Islet of Langerhans (tissue), 1 donor: ENCODE measurements around the gene BATF3.

Experiments
- FAIRE-seq: peaks from one replicate; lab custom pipeline; 2011; peaks lifted over from hg19 to GRCh38; lab: Jason Lieb, UNC

Gene BATF3

DNA sequence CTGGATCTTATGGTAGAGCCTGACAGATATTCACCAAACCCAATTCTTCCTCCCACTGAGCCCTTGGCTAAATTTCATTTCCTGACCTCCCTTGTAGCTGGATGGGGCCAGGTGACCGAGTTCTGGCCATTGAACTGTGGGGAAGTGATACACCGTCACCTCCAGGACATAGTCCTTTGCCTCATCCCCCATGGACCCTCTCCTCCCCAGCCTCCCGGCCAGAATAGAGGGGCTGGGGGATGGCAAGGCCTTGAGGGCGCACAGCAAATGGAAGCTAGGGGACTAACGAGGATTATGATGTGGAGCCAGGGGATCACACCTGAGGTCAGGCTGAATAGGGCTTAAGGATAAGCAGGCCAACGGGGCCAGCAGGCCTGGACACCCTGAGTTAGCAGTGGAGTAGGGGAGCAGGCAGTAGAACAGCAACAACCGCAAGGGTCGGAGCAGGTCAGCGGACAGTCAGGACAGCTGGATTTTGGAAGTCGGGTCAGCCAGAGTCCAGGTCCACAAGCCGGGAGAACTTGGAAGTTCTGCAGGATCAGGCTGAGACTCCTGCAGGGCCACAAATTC lies 15.0 kb downstream of the BATF3 start:
- no peak for FAIRE-seq

DNA sequence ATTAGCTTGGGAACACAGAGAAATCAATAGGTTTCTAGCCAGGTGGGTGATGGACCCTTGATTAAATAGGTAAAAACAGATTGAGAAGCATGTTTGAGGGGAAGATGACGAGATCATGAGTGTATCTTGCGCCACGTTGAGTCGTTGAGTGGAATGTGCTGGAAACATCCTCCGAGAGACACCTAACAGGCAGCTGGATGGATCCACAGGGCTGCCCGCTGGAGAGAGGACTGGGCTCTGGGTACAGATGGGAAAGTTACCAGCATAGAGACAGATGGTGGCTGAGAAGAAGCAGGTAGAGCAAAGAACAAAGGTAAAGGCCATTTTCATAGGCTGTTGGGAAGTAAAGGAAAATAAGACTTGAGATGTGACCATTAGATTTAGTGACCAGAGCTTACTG lies 15.6 kb downstream of the BATF3 start:
- no peak for FAIRE-seq

DNA sequence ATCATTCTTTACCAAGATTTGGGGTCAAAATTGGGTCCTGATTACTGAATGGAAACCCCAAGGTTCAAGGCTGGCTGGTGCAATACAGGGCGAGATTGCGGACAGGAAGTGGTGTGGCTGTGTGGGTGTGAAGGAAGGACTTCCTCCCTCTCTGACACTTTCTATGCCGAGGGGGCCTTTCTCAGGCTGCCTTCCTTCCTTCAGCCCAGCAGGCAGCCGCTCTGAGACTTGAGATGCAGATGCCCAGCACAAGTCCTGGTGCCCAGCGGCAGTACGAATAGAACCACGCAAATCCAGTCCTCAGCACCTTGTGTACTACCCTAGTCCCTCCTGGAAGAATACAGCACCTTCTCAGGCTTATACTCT lies 16.3 kb downstream of the BATF3 start:
- FAIRE-seq = no peak

DNA sequence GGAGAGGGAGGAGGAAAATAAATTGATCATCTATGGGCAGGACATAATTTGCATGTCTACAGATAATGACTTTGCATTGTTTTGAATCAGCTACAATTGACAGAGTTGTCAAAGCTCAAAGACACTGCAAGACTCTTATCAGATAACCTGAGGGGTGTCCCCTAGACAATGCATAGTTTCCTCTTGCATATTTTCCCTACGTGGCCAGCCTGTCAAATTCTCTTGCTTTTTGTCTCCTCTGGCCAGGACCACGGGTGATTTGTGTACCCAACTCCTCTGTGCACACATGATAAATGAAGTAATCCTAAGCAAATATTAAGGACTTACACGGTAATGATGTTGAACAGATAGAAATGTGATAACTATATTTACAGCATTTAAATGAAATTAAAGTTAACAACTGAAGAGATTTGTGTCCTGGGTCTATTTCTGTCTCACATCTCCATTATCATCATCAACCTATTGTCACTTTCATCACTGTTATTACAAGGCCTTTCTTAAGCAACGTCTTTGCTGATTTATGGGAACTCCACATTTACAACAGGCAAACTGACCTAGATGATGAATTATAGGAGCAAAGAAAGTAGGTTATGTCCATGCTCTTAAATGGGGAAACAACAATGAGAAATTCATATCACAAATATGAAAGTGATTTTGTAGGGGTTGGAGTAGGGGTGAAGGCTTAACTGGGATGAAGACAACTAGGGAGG lies 18.8 kb downstream of the BATF3 start:
- FAIRE-seq = no peak

DNA sequence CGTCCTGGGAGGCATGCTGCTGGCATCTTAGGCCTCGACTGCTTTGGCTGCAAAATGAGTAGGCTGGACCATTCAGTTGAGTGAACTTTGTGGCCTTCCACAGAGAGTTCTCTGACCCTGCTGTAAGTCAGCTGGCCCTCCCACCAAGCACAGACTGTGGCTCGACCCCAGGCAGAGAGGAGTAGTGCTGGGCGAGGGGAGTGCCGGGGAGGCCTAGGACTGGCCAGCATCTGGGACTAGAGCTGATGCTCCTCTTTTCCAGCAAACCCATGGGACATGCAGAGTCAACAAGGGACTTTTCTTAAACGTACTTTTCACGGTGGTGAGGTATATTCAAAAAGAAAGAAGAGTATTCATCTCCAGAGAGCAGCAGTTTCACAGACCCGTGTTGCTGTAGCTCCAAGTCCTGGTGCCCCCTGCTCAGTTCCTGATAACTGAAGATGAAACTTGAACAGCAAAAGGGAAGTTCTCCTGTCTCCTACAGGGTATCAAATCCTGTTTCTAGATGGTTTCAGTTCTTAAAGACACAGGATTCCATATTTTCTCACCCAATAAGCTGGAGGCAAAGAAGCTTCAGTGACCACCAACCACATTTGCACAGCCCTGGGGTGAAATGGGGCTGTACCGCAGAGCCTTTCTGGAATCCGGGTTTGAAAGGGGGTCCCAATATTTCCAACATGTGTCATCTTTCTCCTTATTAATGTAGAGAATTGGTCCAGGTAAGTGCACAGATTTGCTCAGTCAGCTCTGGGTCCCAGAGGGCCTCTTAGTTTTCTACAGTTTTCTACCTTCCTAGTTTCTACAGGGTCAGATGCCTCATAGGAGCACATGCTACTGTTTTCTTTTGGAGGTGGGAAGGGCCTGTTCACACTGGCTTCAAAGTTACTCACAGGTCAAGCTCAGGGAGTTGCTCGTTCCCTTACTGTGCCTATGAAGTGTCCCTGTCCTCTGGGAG lies 20.9 kb downstream of the BATF3 start:
- no peak for FAIRE-seq

DNA sequence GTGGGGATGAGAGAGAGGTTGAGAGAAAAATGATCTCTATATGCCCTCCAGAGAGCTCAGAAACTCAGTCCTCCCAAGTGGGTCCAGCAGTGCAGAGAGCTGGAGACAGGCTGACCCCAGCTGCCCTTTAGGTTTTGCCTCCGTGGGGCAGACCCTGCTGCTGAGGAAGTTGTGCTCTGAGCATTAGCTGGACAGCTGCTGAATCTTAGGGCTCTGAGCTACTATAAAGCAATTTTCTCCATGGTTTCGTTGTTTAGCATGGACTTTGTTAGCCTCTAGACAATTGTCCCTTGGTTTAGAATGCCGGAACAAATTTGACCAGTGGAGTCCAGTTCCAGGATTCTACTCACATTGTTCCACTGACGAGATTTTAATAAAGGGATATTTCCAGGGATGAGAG lies 22.1 kb downstream of the BATF3 start:
- FAIRE-seq = no peak

DNA sequence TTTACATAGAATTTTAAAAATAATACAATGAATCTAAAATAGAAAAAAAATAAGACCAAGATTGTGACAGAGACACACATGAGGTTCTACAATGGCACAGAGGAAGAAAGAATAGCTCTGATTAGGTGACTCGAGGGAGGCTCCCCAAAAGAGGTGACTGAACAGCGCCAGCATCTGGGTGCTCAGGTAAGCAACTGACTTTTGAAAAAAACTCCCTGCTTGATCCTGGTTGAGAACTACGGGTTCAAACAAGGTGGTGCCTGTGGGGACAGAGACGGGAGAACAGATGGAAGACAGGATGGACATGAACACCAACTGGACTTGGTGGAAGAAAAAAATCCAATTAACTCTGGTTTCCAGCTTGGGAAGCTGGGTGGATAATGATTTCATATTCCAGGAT lies 22.5 kb downstream of the BATF3 start:
- FAIRE-seq = no peak

DNA sequence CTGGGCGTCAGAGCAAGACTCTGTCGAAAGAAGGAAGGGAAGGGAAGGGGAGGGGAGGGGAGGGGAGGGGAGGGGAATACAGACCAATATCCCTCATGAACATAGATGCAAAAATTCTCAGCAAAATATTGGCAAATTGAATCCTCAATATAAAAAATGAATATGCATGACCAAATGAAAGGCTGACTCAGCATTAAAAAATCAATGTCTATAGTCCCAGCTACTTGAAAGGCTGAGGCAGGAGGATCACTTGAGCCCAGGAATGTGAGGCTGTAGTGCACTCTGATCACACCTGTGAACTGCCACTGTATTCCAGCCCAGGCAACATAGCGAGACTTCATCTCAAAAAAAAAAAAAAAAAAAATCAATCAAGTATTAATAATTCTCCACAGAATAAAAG lies 24.0 kb downstream of the BATF3 start:
- FAIRE-seq = no peak

DNA sequence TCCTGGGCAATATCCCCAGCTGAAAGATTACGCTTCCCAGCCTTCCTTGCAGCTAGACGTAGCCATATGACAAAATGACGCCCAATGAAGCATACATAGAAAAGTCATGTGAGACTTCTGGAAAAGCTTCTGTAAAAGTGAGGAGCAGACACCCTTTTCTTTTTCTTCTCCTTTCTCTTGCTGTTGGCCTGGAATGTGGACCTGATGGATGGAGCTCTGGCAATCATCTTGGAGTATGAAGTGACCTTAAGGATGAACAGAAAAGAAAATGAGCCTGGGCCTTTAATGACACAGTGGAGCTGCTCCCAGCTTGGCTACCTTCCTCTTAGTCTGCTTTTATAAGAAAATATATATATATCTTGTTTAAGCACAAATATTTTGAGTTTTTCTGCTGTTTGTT lies 24.8 kb downstream of the BATF3 start:
- FAIRE-seq = no peak

DNA sequence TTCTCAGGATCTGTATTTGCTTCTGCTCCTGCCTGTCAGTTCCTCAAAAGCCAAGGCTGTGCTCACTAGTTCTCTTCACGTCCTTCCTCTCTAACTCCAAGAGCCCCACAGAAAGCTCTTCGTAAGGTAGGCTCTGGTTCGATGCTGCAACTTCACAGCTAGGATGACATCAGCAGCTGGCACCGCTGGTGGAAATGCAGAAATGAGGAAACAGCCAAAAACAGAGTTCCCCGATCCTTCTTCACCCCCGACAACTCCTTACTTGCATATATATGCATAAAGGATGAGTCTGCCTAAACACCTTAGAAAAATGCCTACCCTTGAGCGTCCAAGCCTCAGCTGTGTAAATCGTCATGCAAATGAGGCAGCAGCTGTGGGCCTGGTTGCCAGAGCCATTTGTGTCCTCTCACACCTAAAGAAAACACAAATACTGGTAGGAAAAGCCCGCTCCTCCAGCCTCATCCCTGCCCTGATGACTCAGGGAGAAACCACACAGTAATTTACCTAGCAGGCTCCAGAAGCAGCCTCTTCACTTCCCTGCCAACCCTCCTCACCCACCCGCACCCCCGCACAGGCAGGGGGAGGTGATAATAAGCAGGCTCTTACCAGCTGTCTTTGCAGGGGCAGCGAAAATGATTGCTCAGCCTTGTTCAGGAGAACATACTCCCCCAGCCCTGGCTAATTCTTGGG lies 28.2 kb downstream of the BATF3 start:
- FAIRE-seq = no peak

DNA sequence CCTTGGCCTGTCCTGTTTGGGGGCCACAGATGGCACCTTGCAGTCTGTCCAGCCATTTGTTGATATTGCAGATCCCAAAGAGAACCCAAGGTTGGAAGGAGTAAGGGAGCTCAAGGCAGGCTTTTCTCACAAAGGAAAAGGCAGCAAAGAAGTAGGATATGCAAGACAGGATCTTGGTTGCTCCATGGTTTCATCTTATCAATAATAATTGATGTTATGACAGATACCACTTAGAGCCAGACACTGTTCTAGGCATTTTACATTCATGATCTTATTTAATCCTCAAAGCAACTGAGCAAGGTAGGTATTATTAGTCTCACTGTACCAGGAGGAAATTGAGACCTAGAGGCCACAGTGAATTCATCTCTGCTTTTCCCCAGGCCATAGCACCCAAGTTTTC lies 28.8 kb downstream of the BATF3 start:
- no peak for FAIRE-seq

DNA sequence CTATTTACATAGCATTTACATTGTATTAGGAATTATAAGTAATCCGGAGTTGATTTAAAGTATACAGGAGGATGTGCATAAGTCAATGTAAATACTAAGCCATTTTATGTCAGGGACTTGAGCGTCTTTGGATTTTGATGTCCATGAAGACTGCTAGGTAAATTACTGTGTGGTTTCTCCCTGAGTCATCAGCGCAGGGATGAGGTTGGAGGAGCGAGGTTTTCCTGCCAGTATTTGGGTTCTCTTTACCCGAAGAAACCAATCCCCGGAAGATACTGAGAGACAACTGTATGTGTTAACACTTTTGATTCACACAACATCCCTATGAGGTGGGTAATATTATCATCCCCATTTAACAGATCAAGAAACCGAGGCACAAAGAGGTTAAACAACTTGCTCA lies 29.3 kb downstream of the BATF3 start:
- FAIRE-seq = no peak

DNA sequence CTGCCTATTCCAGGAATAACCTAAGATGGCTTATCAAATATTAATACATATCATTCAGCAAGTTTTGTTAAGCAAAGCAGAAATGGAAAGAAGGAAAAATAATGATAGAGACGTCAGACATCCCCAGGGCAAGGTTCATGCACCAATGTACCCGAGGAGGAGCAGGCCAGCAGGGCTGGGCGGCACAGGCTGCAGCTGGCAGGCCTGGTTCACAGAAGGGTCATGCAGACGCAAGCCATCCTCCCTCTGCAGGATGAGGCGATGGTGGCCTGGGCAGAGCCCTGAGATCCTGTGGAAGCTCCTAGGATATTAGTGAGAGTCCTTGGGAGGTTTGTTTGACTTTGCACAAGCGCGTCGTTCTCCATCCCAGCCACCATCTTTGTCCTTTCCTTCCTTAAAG lies 30.0 kb downstream of the BATF3 start:
- no peak for FAIRE-seq

DNA sequence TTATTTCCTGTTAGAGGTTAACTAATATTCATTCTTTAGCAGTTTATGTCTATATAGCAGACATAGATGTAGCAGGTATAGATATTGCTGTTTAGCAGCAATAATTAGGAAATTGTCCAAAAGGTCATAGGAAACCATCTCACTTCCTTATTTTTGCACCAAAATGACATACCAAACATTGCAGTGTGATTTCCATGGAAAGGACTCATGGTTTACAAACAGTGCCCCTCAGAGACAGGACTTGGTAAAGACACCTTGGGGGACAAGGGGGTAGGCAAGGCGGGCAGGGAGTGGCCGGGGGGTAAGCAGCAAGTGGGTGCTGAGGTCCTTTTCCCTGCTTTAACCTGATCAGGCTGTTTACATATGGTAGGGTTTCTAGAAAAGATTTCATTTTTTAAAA lies 30.5 kb downstream of the BATF3 start:
- no peak for FAIRE-seq

DNA sequence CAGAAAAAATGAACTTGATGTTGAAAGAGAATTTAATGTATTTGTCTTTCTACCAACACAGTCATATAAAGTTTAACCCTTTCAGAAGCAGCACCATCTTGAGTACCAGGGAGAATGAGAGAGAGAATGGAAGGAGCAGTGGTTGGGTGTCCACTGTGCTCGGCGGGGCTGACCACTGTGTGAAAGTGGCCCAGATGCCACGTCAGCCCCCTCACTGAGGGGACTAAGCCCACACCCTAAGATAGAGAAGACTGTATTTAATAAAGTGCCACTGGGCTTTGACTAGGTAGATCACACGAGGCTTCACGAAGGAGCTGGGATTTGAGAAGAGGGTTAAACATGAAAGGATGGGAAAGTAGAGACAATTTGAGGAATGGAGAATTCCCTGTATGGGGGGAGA lies 31.2 kb downstream of the BATF3 start:
- FAIRE-seq = no peak

DNA sequence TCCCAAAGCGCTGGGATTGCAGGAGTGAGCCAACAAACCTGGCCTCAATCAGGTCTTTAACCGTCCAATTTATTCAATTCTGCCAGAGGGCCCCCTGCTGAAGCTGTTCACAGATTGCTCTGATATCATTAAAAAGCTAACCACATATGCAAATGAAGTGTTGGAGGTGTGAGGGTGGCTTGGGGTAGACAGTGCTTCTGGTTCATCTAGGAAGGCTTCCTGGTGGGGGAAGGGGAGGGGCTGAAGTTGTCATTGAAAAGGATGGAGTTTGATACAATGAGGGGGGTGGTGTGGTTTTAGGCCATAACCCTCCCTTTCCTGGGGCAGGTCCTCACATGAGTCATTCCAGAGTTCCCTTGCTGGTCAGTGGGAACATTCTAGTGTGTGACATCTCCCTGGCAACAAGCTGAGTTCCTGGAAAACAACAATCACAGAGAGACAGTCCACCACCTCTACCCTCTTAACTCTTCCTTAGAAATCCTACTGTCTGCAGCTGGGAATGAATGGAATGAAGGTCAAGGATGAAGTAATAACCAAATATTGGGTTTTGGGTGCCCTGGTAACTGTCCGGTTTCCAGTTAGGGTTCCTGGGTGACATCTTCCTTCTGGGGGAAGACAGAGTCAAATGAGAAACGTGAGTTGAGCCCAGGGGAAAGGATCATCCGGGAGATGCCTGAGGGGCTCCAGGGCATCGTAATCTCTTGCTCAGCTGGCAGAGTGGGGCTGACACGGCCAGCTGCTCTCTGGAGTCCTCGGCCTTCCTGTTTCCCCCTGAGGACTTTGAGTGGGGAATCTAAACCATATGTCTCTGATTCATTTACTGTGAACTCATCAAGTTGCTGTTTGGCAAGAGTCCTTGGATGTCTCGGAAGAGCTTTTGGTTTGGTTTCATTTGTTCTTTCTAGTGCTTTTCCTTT lies 32.2 kb downstream of the BATF3 start:
- FAIRE-seq = no peak

DNA sequence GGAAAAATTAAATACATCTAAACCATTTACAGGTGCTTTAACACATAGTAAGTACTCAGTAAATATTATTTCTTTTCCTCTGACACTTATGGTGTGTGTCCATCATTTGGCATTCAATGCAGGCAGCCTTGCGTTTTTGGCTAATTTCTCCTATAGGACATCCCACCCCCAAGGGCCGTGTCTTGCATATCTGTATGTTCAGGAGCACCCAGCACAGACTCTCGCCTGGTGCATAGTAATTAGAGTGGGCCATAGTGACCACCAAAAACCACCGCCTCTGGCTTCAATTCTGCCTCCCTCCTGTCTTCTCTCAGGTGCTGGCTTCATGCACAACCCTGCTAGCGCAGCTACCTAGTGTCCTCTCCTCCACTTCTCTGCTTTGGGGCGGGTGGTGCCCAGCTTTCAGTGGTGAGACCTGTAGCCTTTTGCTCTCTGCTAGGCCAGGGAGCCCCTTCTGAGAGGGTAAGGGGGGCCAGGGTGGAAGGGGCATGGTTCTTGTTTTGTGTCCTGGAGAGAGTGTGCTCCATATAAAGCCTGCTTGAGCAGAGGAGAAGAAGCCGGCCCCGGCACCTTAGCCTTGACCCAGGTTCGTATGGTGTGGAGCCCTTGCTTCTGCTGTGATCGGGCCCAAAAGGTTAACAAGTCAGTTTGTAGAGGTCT lies 33.4 kb downstream of the BATF3 start:
- no peak for FAIRE-seq

DNA sequence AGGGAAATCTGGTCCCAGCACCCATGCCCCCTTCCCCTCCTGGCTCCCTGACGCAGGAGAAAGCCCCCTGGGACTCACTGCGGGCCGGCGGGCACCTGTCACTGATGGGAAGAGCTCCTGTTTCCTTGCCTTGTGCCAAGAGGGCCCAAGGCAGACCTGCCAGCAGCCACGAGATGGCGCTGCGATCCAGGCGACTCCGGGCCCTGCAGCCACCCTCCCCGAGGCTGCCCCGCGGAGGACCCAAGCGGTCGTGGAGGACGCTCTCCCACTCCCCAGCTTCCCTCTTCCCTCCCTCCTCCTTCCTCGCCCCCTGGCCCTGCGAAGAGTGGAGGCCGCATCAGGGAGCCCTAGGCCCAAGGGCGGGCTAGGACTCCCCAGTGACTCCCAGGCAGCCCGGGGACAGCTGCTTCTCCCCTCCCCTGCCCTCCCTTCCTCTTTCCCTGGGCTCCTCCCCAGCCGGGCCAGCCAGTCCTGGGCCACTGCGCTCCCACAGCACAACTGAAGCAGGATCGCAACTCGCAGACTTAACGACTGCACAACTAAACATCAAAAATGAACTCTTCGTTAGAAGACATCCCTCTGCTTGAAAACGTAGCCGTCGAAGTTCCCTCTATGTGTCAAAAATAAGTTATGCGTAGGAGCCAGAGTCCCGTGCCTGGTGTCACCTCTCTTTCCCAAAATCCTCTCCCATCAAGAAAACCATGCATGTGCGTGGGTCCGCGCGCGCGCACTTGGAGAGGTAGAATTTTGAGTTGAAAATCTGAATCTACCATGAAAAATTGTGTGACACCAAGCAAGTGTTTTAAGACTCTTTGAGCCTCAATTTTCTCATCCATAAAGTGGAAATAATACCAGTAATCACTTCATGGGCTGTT lies 34.2 kb downstream of the BATF3 start:
- no peak for FAIRE-seq

DNA sequence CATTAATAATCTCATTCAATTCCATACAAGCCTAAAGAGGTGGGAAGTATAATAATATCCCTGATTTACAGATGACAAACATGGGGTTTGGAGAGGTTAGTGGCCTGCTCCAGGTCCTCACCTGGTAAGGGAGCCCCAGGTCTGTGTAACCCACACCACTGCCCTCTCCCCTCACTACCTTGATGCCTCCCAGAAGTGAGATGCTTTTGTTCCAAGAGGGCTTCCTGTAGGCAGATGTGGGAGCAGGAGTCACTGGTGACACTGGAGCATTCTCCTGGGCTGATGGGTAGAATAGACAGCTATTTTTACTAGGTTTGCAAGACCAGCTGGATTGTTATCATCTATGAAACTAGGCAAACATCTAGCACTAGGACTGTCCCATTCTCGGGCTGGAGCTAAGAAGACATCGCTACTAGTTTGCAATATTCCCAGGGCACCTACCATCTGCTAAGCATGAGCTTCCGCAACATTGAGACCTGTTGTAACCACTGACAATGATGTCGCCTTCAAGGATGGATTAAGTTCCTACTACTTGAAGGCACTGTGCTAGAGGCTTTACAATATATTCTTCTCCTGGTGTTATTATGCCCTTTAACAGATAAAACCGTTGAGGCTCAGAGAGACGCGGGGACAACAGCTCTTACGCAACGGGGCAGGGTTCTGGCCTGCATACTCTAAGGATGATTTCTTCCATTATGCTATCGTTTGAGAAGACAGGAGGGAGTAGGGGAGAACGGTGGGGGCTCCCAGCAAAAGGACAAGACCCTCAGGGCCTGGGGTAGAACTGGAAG lies 35.0 kb downstream of the BATF3 start:
- FAIRE-seq = no peak
